AG04449 (cell line): ENCODE data around the gene RANBP9.

Source experiments
- CTCF ChIA-PET: fragments of 350-600 bp; formaldehyde crosslinking; extraction: SDS; loops from one replicate; lab custom pipeline; 2021; ENCODE audit warnings: antibody characterized with exemption; lab: Yijun Ruan, JAX
- POLR2A ChIA-PET: fragments of 400-600, 350-600 bp; formaldehyde crosslinking; extraction: SDS; loops from one replicate; lab custom pipeline; 2020; ENCODE audit warnings: antibody characterized with exemption, inconsistent platforms; lab: Yijun Ruan, JAX
- DNase-seq: peaks from one replicate; pipeline ENCODE4 v3.0.0-alpha.2; 2010; ENCODE audit warnings: low read depth, low spot score
- H3K4me3 ChIP-seq: 2 replicates; pipeline ENCODE4 v1.5.1; 2011; ENCODE audit warnings: low read depth, mild to moderate bottlenecking, control low read depth, low read length
- CTCF ChIP-seq: IDR thresholded peaks from one replicate; pipeline ENCODE4 v1.5.1; 2011; ENCODE audit warnings: mild to moderate bottlenecking, moderate library complexity, low read length, control low read depth, inconsistent platforms; ENCODE audit not compliant: insufficient read depth; ENCODE audit errors: missing control alignments

Gene RANBP9

GRCh38 chr6:13617066-13617465 is 94.6 kb downstream of the RANBP9 start:
- DNase-seq, result no peak
- no peak for TF ChIP-seq CTCF
- no peak overlapping the region for H3K4me3 ChIP-seq
- POLR2A ChIA-PET, result no interaction called here
- CTCF ChIA-PET, result interaction anchor here (2.1 to 5.8 kb wide), 7 partner anchors 7 to 289 kb away, joined by 10 to 78 read pairs (median 18); partner anchors contain the start of gene TBC1D7

GRCh38 chr6:13615792-13616120 is 95.9 kb downstream of the RANBP9 start:
- peak overlapping the region; percentile 93 for H3K4me3 ChIP-seq
- TF ChIP-seq CTCF, result no peak
- no peak for DNase-seq
- ChIA-PET POLR2A (interaction anchor here (0.8 to 2.9 kb wide), 13 partner anchors 9 to 293 kb away, joined by 3 to 16 read pairs (median 4); partner anchors contain the start of genes RANBP9, SIRT5 and TBC1D7), CTCF (interaction anchor here (0.6 to 5.8 kb wide), 33 partner anchors 9 to 450 kb away, joined by 3 to 78 read pairs (median 4); partner anchors contain the start of genes SIRT5 and TBC1D7)

GRCh38 chr6:13614926-13615791 is 96.5 kb downstream of the RANBP9 start, which contains the start of gene NOL7:
Gene NOL7 (plus strand): TSS chr6:13615335. CDS start chr6:13615359, 24 bp downstream.
- CTCF ChIA-PET, result interaction anchor here (0.6 to 5.8 kb wide), 38 partner anchors 9 to 452 kb away, joined by 3 to 78 read pairs (median 3); partner anchors contain the start of genes MCUR1, SIRT5 and TBC1D7
- POLR2A ChIA-PET, result interaction anchor here (0.7 to 2.9 kb wide), 15 partner anchors 9 to 293 kb away, joined by 3 to 16 read pairs (median 4); partner anchors contain the start of genes RANBP9, SIRT5 and TBC1D7

GRCh38 chr6:13614126-13614925 is 97.3 kb downstream of the RANBP9 start:
- no peak for DNase-seq
- POLR2A ChIA-PET, result interaction anchor here (0.7 to 2.9 kb wide), 10 partner anchors 8 to 286 kb away, joined by 3 to 16 read pairs (median 6); partner anchors contain the start of genes RANBP9, SIRT5 and TBC1D7

More at GRCh38 chr6:13614926-13615791, 96.5 kb downstream of the RANBP9 start, which contains the start of gene NOL7:
- peak; percentile 91 for DNase-seq
- H3K4me3 ChIP-seq, result peak within 1 kb of the TSS; percentile 93
- peak; percentile 96 for TF ChIP-seq CTCF

GRCh38 chr6:13613029-13613594 is 98.5 kb downstream of the RANBP9 start:
- H3K4me3 ChIP-seq, result no peak overlapping the region
- DNase-seq, result no peak
- ChIA-PET CTCF (interaction anchor here (1.2 to 5.8 kb wide), 3 partner anchors 18 to 284 kb away, joined by 3 to 78 read pairs (median 3); no protein-coding TSS in a partner anchor), POLR2A (no interaction called here)
- TF ChIP-seq CTCF, result no peak

More at GRCh38 chr6:13614126-13614925, 97.3 kb downstream of the RANBP9 start:
- peak overlapping the region; percentile 93 for H3K4me3 ChIP-seq
- no peak for TF ChIP-seq CTCF
- CTCF ChIA-PET, result interaction anchor here (0.6 to 5.8 kb wide), 31 partner anchors 9 to 453 kb away, joined by 3 to 78 read pairs (median 3); partner anchors contain the start of genes MCUR1, SIRT5 and TBC1D7
